Ovary (tissue), 3 donors: Measurements from ENCODE around the gene RALGPS1.

Experiments
- CTCF ChIP-seq, 3 donors: fragments of 450-650 bp in 2 of 3; fragments of 200-600 bp in 1 of 3; IDR thresholded peaks; one replicate each; pipeline versions ENCODE4 v1.5.1 to v1.8.0; 2016 to 2022; ENCODE audit warnings: antibody characterized with exemption in 3 of 3, mild to moderate bottlenecking in 1 of 3
- EP300 ChIP-seq: sonication (generic); formaldehyde crosslinking; IDR thresholded peaks from one replicate; pipeline ENCODE4 v1.6.1; 2017; ENCODE audit warnings: antibody characterized with exemption
- POLR2A ChIP-seq: fragments of 450-650 bp; IDR thresholded peaks from one replicate; pipeline ENCODE4 v1.6.1; 2017; ENCODE audit warnings: antibody characterized with exemption, mild to moderate bottlenecking, moderate library complexity
- donor health status: DM: no; HTN: no; CAD: no.

GRCh38 chr9:127184641-127185040 lies 270.1 kb downstream of the RALGPS1 start:
- TF ChIP-seq CTCF (IDR thresholded peaks at IDR 0.05): no peak
- TF ChIP-seq EP300: no peak
- TF ChIP-seq POLR2A: no peak
